HS-5 (cell line): ENCODE data around the gene OR1I1.
"Not testable (repeated sequence)": the region's sequence is repeated elsewhere in the genome, so short reads cannot be mapped to it uniquely, and the experiment has no call there.

Source experiments
- DNase-seq: peaks from one replicate; pipeline ENCODE4 v3.0.0-alpha.2; 2012; ENCODE audit warnings: low read depth

The OR1I1 gene, protein sequence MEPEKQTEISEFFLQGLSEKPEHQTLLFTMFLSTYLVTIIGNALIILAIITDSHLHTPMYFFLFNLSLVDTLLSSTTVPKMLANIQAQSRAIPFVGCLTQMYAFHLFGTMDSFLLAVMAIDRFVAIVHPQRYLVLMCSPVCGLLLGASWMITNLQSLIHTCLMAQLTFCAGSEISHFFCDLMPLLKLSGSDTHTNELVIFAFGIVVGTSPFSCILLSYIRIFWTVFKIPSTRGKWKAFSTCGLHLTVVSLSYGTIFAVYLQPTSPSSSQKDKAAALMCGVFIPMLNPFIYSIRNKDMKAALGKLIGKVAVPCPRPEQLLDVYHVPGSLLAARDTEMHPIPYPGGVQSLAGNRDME

DNA sequence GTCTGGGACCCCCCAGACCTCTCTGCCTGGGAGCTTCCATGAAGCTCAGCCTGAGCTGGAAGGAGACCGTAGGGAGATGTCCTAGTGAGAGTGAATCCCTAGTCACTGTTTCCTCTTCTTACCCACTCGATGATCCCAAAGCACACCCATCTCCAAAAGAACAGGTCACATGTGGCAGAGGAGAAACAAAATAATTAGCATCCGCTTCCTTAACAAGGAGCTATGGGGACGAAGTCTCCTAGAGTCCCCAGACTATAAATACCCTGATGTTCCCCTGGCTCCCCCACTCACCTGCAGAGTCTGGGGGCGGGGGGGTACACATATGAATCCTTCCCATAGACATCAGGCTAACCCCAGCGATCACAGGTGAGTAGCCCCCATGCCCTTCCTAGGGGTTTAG is at the start of gene OR1I1:
Gene OR1I1, plus strand, starts transcription at position 301 of the 400 bp plus-strand sequence. CDS start 4,855 bp downstream, outside the sequence.
- no peak for DNase-seq

DNA sequence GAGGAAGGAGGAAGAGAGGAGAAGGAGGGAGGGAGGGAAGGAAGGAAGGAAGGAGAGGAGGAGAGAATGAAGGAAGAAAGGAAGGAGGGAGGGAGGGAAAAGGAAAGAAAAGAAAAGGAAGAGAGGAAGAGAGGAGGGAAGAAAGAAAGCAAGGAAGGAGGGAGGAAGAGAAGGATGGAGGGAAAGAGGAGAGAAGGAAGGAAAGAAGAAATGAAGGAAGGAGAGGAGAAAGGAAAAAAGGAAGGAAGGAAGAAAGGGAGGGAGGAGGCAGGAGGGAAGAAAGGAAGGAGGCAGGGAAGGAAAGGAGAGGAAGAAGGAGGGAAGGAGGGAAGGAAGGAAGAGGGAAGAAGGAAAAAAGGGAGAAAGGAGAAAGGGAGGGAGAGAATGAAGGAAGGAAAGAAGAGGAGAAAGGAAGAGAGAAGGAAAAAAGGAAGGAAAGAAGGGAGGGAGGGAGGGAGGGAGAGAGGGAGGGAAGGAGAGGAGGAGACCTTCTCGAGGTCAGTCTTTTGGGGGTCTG is 46.2 kb upstream of the OR1I1 start:
- DNase-seq: no peak

DNA sequence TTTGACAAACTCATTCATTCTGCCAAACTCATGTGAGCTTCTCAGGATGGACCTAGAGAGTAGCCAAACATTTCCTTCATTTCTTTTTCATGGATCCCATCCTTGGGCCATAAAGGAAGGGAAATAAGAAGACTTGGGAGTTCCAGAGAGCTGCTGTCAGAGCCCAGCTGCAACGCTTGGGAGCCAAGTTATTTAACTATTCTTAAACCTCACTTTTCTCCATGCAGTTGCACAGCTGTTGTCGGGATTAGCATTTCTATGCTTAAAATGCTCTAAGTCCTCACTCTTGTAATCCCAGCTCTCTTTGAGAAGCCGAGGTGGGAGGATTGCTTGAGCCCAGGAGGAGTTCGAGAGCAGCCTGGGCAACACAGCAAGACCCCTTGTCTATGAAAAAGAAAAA is 44.4 kb upstream of the OR1I1 start:
- no peak for DNase-seq

DNA sequence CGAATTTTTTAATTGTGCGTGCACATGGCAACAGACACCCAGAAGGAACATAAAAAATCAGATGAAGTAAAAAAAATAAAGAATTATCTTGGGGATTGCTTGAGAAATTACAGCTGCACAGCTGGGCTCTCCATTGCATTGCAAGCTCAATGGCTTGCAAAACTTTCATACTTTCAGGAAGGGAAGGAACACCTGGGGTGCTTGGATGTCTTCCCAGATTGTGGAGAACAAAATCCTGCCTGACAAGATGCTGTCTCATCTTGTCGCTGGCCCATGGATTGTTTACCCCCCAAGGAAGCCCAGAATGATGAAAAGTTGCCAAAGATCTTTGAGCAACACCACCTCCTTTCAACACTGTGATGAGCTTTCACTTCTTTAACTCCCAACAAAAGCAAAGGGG is 43.7 kb upstream of the OR1I1 start:
- DNase-seq: no peak

DNA sequence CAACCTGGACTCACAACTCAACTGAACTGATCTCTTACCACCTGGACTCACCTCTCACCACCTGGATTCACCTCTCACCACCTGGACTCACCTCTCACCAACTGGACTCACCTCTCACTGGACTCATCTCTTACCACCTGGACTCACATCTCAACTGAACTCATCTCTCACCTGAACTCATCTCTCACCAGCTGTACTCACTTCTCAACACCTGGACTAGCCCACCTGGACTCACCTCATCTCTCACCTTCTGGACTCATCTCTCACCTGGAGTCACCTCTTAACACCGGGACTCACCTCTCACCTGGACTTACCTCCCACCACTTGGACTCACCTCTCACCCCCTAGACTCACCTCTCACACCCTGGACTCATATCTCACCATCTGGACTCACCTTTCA is 40.0 kb upstream of the OR1I1 start:
- no peak for DNase-seq

DNA sequence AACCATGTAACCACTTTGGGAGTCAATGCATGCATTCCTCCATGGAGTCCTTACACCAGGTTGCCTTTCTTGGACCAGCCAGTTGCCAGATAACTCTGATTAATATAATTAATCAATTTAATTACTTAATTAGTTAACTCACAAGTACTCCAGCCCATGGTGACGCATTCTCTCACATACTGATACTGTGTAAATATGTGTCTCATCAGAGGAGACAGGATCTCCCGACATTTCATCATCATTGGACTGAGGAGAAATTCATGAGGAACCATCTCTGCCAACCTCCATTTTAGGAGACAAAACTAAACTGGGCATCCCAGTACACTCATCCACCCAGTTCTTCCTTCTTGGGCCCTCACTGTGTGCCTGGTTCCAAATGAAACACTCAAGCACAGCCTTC is 39.2 kb upstream of the OR1I1 start:
- DNase-seq: no peak

DNA sequence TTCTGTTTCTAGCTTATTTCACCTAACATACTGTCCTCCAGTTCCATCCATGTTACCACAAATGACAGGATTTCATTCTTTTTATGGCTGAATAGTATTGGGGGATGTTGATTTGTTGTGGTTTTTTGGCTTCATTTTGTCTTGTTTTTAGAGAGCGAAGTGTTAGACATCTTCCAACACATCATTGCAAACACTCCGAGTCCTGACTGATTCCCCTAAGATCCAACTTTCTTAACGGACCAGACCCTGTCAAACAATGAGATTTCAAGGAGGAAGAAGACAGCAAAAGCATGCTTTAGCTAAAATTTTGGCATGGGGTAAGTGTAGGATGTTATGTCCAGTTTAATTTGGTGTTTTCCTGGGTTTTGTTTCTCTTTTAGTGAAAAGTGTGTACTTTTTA is 36.5 kb upstream of the OR1I1 start:
- DNase-seq: no peak

DNA sequence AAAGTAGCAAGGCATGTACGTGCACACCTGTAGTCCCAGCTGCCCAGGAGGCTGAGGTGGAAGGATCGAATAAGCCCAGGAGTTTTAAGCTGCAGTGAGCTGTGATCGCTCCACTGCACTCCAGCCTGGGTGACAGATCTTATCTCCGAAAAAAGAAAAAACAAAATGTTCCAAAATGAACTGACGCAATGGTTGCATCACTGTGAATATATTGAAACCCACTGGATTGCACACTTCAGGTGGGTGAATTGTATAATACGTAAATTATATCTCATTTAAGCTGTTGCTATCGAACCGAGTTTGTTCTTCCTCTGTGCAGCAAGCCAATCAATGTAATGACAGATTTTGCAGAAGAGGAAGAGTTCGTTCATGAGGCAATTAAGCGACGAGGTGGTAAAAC is 34.3 kb upstream of the OR1I1 start:
- no peak for DNase-seq

DNA sequence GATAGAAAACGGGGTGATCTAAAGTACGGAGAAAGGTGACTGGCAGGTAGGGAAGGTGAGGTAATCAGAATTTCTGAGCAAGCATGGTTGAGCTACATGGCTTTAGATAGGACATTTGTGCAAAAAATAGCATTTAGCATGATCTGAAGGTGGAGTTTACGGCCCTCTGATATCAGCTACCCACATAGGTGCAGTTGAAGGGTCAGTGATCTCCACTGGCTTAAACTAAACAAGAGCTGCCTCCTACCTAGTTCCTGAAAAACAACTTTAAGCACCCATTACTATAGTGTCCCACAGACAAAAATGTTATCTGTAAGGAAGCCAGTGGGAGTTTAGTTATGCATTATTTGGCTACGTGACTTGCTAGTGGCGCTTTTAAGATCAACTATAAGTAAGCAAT is 33.9 kb upstream of the OR1I1 start:
- no peak for DNase-seq

DNA sequence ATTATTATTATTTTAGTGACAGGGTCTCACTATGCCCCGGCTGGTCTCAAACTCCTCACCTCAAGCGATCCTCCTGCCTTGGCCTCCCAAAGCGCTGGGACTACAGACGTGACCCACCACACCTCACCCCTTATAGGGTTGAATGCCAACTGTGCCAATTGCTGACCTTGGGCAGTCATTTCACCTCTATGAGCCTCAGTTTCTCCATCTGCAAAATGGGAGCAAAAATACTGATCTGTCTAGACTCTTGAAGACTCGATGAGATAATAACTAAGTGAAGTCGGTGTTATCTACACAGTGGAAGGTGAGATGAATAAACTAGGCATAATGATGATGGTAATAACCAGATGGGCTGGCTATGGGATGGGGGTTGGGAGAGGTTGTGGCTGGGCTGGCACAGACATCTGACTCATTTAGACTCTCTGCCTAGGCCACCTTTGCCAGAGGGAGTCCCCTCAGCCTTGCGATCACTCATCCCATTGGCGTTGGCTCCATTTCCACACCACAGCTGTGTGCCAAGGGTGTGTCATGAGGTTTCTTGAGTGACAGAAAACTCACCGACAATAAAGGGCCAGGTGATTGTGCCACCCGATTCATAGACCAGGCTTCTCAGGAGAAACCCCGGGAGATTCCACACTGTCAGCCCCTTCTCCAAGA is 33.0 kb upstream of the OR1I1 start, which contains the start of gene CASP14:
Gene CASP14, plus strand, starts transcription at position 596 of the 657 bp plus-strand sequence. CDS start 2,772 bp downstream, outside the sequence.
- DNase-seq: no peak

DNA sequence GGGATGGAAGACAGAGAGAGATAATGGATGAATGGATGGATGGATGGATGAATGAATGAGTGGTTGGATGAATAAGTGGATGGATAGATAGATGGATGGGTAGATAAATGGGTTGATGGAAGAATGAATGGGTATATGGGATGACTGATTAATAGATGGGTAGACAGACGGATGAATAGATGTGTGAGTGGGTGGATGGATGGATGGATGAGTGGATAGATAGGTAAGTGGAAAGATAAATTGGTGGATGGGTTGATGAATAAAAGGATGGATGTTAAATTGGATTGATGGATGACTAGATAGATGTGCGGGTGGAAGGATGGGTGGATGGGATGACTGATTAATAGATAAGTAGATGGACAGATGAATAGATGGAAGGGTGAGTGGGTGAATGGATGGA is 31.4 kb upstream of the OR1I1 start:
- DNase-seq: no peak

DNA sequence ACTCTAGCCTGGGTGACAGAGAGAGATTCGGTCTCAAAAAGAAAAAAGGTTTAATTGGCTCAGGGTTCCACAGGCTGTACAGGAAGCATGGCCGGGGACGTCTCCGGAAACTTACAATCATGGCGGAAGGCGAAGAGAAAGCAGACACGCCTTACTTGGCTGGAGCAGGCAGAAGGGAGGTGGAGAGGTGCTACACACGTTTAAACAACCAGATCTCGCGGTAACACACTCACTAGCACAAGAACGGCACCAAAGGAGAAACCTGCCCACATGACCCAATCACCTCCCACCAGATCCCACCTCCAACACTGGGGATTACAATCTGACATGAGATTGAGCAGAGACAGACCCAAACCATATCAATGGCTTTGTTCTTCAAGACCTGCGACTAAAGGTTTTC is 20.0 kb upstream of the OR1I1 start:
- no peak for DNase-seq

DNA sequence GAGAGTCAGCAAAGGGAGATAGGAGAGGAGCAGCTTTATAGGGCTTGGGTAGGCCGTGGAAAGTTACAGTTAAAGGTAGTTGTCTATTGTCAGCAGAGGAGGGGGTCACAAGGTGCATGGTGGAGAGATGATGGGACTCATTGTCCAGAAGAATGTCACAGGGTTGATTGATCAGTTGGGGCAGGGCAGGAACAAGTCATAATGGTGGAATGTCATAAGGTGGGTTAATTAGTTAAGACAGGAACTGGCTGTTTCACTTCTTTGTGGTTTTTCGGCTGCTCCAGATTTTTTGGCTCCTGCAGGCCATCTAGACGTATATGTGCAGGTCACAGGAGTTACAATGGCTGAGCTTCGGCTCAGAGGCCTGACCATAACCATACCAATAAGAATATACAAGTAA is 11.6 kb upstream of the OR1I1 start:
- DNase-seq: not testable (repeated sequence)

DNA sequence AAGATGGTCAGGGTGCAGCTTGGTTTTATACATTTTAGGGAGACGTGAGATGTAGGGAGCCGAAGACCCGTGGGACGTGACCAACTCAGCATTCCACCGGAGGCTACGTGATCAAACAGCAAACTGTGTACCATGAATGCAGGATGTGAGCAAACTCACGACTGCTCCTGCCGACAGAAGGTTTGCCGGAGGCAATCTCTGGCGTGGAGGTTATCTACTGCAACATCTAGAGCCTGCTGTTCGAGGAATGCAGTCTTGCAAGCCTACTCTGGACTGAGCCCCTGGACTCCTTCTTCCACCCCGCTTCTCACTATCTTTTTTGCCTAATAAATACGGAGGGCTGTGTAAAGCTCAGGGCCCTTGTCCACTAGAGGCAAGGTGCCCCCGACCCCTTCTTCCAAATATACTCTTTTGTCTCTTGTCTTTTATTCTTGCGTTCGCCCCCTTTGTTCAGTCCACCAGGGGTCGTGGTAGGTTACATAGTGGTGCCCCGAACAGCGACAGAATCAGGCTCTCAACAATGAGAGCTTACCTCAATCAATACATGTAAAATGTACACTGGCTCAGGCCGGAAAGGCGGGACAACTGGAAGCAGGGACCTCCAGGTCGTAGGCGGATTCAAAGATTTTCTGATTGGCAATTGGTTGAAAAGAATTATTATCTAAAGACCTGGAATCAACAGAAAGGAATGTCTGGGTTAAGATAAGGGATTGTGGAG is 8.9 kb upstream of the OR1I1 start:
- DNase-seq: no peak

DNA sequence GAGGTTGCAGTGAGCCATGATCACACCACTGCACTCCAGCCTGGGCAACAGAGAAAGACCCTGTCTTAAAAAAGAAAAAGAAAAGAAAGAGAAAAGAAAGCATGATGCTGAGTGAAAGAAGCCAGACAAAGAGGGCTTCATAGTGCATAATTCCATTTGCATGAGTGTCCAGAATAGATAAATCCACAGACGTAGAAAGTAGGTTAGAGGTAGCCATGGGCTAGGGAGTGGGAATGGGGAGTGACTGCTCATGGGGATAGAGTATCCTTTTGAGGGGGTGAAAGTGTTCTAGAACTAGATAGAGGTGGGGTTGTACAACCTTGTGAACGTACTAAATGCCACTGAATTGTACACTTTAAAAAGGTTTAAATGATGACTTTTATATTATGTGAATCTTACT is 7.6 kb upstream of the OR1I1 start:
- DNase-seq: no peak

DNA sequence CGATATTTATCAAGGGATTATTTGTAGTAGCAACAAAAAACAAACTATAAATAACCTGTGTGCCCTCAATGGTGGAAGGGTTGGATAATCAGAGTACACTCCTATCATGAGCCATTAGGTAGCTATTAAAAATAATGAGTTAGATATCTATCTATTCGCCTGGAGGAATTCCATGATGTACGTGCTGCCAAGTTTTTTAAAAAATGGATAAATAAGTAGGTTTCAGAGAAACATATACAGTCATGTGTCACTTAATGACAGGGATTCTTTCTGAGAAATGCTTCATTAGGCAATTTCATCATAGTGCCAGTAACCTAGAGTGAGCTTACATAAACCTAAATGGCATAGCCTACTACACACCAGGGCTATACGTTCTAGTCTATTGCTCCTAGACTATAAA is 6.2 kb upstream of the OR1I1 start:
- no peak for DNase-seq

DNA sequence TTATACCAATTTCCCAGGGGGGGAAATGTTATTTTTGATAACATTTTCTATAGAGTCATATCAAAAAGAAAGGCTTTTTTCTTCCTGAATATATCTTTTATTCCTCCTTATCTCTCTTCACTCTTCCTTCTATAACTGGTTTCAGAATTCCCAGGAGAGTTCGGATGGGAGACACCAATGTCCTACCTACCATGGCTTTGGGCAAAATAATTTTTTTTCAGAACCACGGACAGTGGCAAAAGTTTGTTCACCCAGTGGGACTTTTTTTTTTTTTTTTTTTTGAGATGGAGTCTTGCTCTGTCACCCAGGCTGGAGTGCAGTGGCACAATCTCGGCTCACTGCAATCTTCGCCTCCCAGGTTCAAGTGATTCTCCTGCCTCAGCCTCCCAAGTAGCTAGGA is 2.0 kb upstream of the OR1I1 start:
- not testable (repeated sequence) for DNase-seq

DNA sequence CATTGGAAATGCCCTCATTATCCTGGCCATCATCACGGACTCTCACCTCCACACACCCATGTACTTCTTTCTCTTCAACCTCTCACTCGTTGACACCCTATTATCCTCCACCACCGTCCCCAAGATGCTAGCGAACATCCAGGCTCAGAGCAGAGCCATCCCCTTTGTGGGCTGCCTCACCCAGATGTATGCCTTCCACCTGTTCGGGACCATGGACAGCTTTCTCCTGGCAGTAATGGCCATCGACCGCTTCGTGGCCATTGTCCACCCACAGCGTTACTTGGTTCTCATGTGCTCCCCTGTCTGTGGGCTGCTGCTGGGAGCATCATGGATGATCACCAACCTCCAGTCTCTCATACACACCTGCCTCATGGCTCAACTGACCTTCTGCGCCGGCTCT is 5.2 kb downstream of the OR1I1 start:
- no peak for DNase-seq

DNA sequence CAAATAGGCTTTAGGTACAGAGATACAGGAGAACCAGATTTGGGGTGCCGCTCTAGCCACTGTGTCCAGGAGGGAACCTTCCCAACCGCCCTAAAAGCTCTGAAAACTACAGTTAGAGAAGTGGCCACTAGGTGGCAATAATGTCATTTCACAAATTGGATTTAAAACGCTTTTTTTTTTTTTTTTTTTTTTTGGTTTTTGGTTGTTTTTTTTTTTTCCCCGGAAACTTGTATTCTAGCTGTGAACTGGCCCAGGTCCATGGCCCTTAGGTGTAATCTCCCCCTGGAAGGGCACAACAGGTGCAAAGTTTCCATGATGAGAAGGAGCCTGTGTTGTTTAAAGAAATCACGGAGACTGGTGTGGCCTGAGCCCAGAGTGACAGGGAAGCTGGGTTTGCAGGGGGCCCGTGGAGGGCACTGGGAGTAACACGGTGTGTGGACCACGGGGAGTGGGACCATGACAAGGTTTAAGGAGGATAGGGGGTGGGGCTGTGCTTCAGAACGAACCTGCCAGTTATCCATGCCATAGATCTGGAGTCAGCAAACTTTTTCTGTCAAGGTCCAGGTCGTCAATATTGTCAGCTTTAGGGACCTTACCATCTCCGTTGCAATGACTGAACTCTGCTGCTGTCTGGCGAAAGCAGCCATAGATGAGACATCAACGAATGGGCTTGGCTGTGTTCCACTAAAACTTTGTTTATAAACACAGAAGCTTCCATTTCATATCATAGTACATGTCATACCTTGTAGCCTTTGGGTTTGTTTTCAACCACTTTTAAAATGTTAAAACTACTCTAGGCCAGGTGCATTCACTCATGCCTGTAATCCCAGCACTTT is 10.1 kb downstream of the OR1I1 start:
- peak; percentile 58 for DNase-seq

DNA sequence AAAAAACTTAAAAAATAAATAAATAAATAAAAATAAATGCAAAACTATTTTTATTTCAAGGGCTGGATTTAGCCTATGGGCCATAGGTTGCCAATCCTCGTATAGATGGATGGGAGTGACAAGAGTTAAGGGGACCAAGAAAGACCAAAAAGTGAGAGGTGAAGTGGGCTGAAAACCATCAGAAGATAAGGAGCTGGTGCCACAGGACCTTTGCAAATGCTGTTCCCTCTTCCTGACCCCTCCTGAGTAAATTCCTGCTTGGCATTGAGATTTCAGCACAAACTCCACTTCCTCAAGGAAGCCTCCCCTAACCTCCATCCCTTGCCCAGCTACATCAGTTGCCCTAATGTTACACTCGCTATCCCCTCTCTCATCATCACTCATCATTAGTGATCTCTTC is 11.0 kb downstream of the OR1I1 start:
- no peak for DNase-seq

DNA sequence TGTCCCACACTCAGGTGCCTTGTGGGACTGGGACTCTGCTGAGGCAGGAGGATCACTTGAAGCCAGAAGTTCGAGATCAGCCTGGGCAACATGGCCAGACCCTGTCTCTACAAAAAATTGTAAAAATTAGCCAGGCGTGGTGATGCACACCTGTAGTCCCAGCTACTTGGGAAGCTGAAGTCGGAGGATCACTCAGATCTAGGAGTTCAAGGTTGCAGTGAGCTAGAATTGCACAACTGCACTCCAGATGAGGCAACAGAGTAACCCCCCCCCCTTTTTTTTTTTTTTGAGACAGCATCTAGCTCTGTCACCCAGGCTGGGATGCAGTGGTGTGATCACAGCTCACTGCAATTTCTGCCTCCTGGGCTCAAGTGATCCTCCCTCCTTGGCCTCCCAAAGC is 14.2 kb downstream of the OR1I1 start:
- DNase-seq: no peak

DNA sequence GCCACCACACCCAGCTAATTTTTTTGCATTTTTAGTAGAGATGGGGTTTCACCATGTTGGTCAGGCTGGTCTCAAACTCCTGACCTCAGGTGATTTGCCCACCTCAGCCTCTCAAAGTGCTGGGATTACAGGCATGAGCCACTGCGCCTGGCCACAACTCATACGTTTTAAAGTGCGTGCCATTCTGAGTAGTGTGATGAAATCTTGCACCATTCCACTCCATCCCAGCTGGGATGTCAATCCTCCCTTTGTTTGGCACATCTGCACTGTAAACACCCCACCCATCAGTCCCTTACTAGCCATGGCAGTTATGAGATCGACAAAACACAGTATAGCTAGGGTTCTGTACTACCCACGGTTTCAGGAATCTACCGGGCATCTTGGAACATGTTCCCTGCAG is 16.0 kb downstream of the OR1I1 start:
- DNase-seq: not testable (repeated sequence)
